HepG2 (cell line): ENCODE data around the gene DCAF8. TPM values are rescaled to one million over a fixed set of nuclear protein-coding genes. Genes with fewer than 3 reads are reported as not detected.

Experiments used
- E2F1 ChIP-seq: sonication (generic); formaldehyde crosslinking; IDR thresholded peaks from 2 replicates; pipeline ENCODE4 v1.5.0; 2020; ENCODE audit warnings: missing genetic modification reagents
- GTF2F1 ChIP-seq: fragments of 150-350 bp; IDR thresholded peaks from 2 replicates; pipeline ENCODE4 v1.6.1; 2014; ENCODE audit warnings: low read length
- MLXIP ChIP-seq: sonication (generic); formaldehyde crosslinking; IDR thresholded peaks from 2 replicates; pipeline ENCODE4 v1.9.0; 2021; ENCODE audit warnings: missing genetic modification reagents, borderline replicate concordance
- PBX3 ChIP-seq: sonication (generic); formaldehyde crosslinking; IDR thresholded peaks from 2 replicates; pipeline ENCODE4 v1.8.1; 2023; ENCODE audit warnings: missing genetic modification reagents, inconsistent platforms, borderline replicate concordance
- SRSF4 ChIP-seq: fragments of 200-400 bp; formaldehyde crosslinking; IDR thresholded peaks from one replicate; pipeline ENCODE4 v1.6.1; 2018; ENCODE audit warnings: mild to moderate bottlenecking, low read depth, low read length, moderate library complexity; ENCODE audit not compliant: poor library complexity, severe bottlenecking
- ZBTB25 ChIP-seq: IDR thresholded peaks from 2 replicates; pipeline ENCODE4 v1.6.1; 2018; ENCODE audit warnings: missing genetic modification reagents
- polyA plus RNA-seq, 8 experiments: library from polyadenylated mRNA; depleted of rRNA in 3 of 8; stranded (reverse) in 7 of 8; unstranded in 1 of 8; fragments of >200 nt; fragmentation: Illumina TruSeq in 4 of 8; extraction: Trizol in 4 of 8; gene quantifications; 2 replicates each; pipeline versions ENCODE4 v1.2.1 to v1.2.3, GENCODE V29; 2011 to 2016; ENCODE audit warnings: low read depth in 4 of 8, missing spikeins in 1 of 8, mixed read lengths in 1 of 8; ENCODE audit not compliant: insufficient read depth in 1 of 8
- total RNA-seq, 5 experiments: library from RNA; depleted of rRNA; stranded (reverse); fragments of >200 nt; fragmentation: Illumina TruSeq; extraction: Trizol; gene quantifications; 2 replicates each; pipeline ENCODE4 v1.2.3, GENCODE V29; 2016; ENCODE audit warnings: low read depth in 1 of 5
- TF ChIP-seq, protein P1 (sequence below), 2 experiments: sonication (generic) in 1 of 2; formaldehyde crosslinking in 1 of 2; IDR thresholded peaks; 2 replicates each; pipeline versions ENCODE4 v1.4.0 to v1.6.1; 2016 to 2020; ENCODE audit warnings: borderline replicate concordance in 1 of 2, low read depth in 1 of 2, mild to moderate bottlenecking in 1 of 2, missing genetic modification reagents in 1 of 2

Gene DCAF8
- total and polyA plus RNA-seq, 2 of the 13 experiments (the other 11 are each of a cell fraction or from before 2014, with no cell fraction given): 73.4 to 79.8 TPM

- TF ChIP-seq, protein P1, sequence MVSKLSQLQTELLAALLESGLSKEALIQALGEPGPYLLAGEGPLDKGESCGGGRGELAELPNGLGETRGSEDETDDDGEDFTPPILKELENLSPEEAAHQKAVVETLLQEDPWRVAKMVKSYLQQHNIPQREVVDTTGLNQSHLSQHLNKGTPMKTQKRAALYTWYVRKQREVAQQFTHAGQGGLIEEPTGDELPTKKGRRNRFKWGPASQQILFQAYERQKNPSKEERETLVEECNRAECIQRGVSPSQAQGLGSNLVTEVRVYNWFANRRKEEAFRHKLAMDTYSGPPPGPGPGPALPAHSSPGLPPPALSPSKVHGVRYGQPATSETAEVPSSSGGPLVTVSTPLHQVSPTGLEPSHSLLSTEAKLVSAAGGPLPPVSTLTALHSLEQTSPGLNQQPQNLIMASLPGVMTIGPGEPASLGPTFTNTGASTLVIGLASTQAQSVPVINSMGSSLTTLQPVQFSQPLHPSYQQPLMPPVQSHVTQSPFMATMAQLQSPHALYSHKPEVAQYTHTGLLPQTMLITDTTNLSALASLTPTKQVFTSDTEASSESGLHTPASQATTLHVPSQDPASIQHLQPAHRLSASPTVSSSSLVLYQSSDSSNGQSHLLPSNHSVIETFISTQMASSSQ (IDR thresholded peaks at IDR 0.05; ENCODE audit: low read depth): no peak
- TF ChIP-seq, protein P1 (CRISPR knock-in tag; IDR thresholded peaks at IDR 0.05; ENCODE audit: borderline replicate concordance): no peak
- TF ChIP-seq GTF2F1: no peak
- no peak for TF ChIP-seq PBX3 (CRISPR knock-in tag)
- TF ChIP-seq SRSF4: no peak
- TF ChIP-seq MLXIP: no peak
- no peak for TF ChIP-seq E2F1 (CRISPR knock-in tag)
- no peak for TF ChIP-seq ZBTB25 (CRISPR knock-in tag)
Measured at GRCh38 chr1:160193091-160193819, 69.1 kb downstream of the DCAF8 start (continued).
